Measurements from ENCODE around the gene RAB11FIP4. TPM values are rescaled to one million over a fixed set of nuclear protein-coding genes. Genes with fewer than 3 reads are reported as not detected.

The RAB11FIP4 gene
- total and polyA plus RNA-seq, 2 donors (not counting 1 experiment from before 2014, with no cell fraction given), result 17.0 to 70.5 TPM

DNA sequence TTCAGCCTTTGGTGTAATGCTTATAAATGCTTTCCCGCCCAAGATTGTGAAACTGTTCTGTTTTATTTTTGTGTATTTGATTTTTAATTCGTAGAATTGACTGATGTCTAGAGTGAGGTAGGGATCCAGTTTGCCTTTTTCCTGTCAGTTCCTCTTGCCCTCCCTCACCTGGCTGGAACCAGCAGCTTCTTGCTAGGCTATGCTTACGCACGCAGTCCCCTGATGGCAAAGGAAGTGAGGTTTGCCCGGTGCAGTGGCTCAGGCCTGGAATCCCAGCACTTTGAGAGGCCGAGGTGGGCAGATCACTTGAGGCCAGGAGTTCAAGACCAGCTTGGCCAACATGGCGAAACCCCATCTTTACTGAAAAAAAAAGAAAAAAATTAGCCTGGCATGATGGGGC lies 51.9 kb downstream of the RAB11FIP4 start:
- POLR2A ChIA-PET, result interaction anchor here (0.7 kb wide), 1 partner anchor 179 kb away, joined by 3 read pairs; no protein-coding TSS in a partner anchor

DNA sequence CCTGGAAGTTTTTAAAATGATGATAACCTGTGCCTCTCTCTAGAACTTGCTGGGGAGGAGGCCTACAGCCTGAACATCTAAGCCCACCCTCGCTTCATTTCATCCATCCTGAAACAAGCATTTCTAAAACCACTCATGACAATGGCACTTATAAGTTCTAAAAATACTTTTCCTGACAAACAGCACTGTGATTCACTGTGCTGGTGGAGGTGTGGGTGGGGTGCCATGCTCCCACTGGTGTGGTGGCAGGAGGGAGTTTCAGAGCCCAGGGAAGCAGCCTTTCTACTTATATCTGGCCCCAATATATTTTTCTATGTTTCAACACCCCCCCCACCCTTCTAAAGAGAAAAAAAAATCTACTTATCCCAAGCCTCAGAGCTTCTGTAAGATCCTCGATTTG lies 52.6 kb downstream of the RAB11FIP4 start:
- peaks cover under 1% of the 10 kb centered on the region for H3K27me3 Mint-ChIP-seq
- no peak for DNase-seq
- ChIA-PET CTCF (interaction anchor here (2.2 to 14.6 kb wide), 2 partner anchors 81 to 399 kb away, joined by 7 to 460 read pairs; no protein-coding TSS in a partner anchor), POLR2A (no interaction called here)
- ATAC-seq (ENCODE audit: low read depth), result no peak
- H3K27me3 ChIP-seq (replicated peaks in 1 of 4; ENCODE audit: control extremely low read depth in 1 of 4, control insufficient read depth in 3 of 4, insufficient read depth in 4 of 4, low read length in 3 of 4), result no peaks in the 10 kb centered on the region
- no CpG with 5 or more reads among the region's 2 CpGs for WGBS (ENCODE audit: insufficient coverage)
- H3K36me3 ChIP-seq (replicated peaks in 1 of 2; ENCODE audit: control extremely low read depth in 1 of 2, control insufficient read depth in 1 of 2, extremely low read depth in 1 of 2, insufficient read depth in 2 of 2, low read length in 1 of 2), result no peaks in the 10 kb centered on the region
- H3K4me1 Mint-ChIP-seq, result no peaks in the 10 kb centered on the region
- no peak overlapping the region for H3K4me3 Mint-ChIP-seq
- H3K9me3 Mint-ChIP-seq (ENCODE audit: insufficient read depth), result no peaks in the 10 kb centered on the region
- H3K9me3 ChIP-seq (ENCODE audit: control extremely low read depth in 1 of 3, control insufficient read depth in 2 of 3, insufficient read depth in 1 of 3, low read length in 2 of 3), result no peaks in the 10 kb centered on the region
- intact Hi-C loops (cut with micrococcal nuclease), result loop anchor here (5.0 kb wide), 1 partner anchor 33 kb away; no protein-coding TSS in a partner anchor
- no peak overlapping the region for H3K4me2 ChIP-seq (replicated peaks; ENCODE audit: low read depth, low read length, poor library complexity, severe bottlenecking)
- H3K79me2 ChIP-seq (ENCODE audit: control insufficient read depth, insufficient read depth, low read length), result no peaks in the 10 kb centered on the region
- H3K27ac ChIP-seq (ENCODE audit: low read length in 2 of 2), result no peak overlapping the region
- no peaks in the 10 kb centered on the region for H3K4me1 ChIP-seq (ENCODE audit: control insufficient read depth in 2 of 2, insufficient read depth in 2 of 2, low read length in 2 of 2)
- no peaks in the 10 kb centered on the region for H4K20me1 ChIP-seq (ENCODE audit: control insufficient read depth, insufficient read depth, low read length, poor library complexity, severe bottlenecking)
- TF ChIP-seq, protein P1, sequence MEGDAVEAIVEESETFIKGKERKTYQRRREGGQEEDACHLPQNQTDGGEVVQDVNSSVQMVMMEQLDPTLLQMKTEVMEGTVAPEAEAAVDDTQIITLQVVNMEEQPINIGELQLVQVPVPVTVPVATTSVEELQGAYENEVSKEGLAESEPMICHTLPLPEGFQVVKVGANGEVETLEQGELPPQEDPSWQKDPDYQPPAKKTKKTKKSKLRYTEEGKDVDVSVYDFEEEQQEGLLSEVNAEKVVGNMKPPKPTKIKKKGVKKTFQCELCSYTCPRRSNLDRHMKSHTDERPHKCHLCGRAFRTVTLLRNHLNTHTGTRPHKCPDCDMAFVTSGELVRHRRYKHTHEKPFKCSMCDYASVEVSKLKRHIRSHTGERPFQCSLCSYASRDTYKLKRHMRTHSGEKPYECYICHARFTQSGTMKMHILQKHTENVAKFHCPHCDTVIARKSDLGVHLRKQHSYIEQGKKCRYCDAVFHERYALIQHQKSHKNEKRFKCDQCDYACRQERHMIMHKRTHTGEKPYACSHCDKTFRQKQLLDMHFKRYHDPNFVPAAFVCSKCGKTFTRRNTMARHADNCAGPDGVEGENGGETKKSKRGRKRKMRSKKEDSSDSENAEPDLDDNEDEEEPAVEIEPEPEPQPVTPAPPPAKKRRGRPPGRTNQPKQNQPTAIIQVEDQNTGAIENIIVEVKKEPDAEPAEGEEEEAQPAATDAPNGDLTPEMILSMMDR (IDR thresholded peaks at IDR 0.05), result no peak
- TF ChIP-seq EZH2 (IDR thresholded peaks at IDR 0.05; ENCODE audit: borderline replicate concordance, insufficient read depth, low read depth, low read length, poor library complexity, severe bottlenecking), result no peak
- no peak overlapping the region for H3K9ac ChIP-seq (ENCODE audit: low read length)
- no peak overlapping the region for H2AFZ ChIP-seq (ENCODE audit: insufficient read depth, low read depth, low read length, poor library complexity, severe bottlenecking)
- H3K4me3 ChIP-seq (ENCODE audit: control extremely low read depth in 1 of 5, extremely low read depth in 1 of 5, insufficient read depth in 1 of 5, low read depth in 2 of 5, low read length in 4 of 5), result no peak overlapping the region
- no peak overlapping the region for H3K27ac Mint-ChIP-seq

More for the DNA sequence above, 51.9 kb downstream of the RAB11FIP4 start:
- Mint-ChIP-seq H3K27ac (no peak overlapping the region), H3K27me3 (no peaks in the 10 kb centered on the region), H3K4me1 (no peaks in the 10 kb centered on the region), H3K4me3 (no peak overlapping the region), H3K9me3 (ENCODE audit: insufficient read depth) (no peaks in the 10 kb centered on the region)
- Histone ChIP-seq H3K27ac (ENCODE audit: low read length in 2 of 2) (no peak overlapping the region), H3K27me3 (replicated peaks in 1 of 4; ENCODE audit: control extremely low read depth in 1 of 4, control insufficient read depth in 3 of 4, insufficient read depth in 4 of 4, low read length in 3 of 4) (no peaks in the 10 kb centered on the region), H2AFZ (ENCODE audit: insufficient read depth, low read depth, low read length, poor library complexity, severe bottlenecking) (no peak overlapping the region), H3K4me2 (replicated peaks; ENCODE audit: low read depth, low read length, poor library complexity, severe bottlenecking) (no peak overlapping the region), H3K9me3 (ENCODE audit: control extremely low read depth in 1 of 3, control insufficient read depth in 2 of 3, insufficient read depth in 1 of 3, low read length in 2 of 3) (no peaks in the 10 kb centered on the region), H3K9ac (ENCODE audit: low read length) (no peak overlapping the region), H3K4me1 (ENCODE audit: control insufficient read depth in 2 of 2, insufficient read depth in 2 of 2, low read length in 2 of 2) (no peaks in the 10 kb centered on the region), H4K20me1 (ENCODE audit: control insufficient read depth, insufficient read depth, low read length, poor library complexity, severe bottlenecking) (no peaks in the 10 kb centered on the region), H3K79me2 (ENCODE audit: control insufficient read depth, insufficient read depth, low read length) (no peaks in the 10 kb centered on the region), H3K4me3 (ENCODE audit: control extremely low read depth in 1 of 5, extremely low read depth in 1 of 5, insufficient read depth in 1 of 5, low read depth in 2 of 5, low read length in 4 of 5) (no peak overlapping the region), H3K36me3 (replicated peaks in 1 of 2; ENCODE audit: control extremely low read depth in 1 of 2, control insufficient read depth in 1 of 2, extremely low read depth in 1 of 2, insufficient read depth in 2 of 2, low read length in 1 of 2) (no peaks in the 10 kb centered on the region)
- intact Hi-C loops (cut with micrococcal nuclease), result loop anchor here (5.0 kb wide), 1 partner anchor 34 kb away; no protein-coding TSS in a partner anchor
- CTCF ChIA-PET, result interaction anchor here (14.6 kb wide), 1 partner anchor 82 kb away, joined by 460 read pairs; no protein-coding TSS in a partner anchor
- ATAC-seq (ENCODE audit: low read depth) (no peak), DNase-seq (no peak)
- TF ChIP-seq, protein P1 (IDR thresholded peaks at IDR 0.05), result no peak
- TF ChIP-seq EZH2 (IDR thresholded peaks at IDR 0.05; ENCODE audit: borderline replicate concordance, insufficient read depth, low read depth, low read length, poor library complexity, severe bottlenecking), result no peak
- 89% methylated on average over 4 of the region's 7 CpGs for WGBS (ENCODE audit: insufficient coverage)
